GM21723 (cell line): ENCODE results near the gene HMGN4.

Experiments used
- ATAC-seq: cut with Tn5 transposase; IDR thresholded peaks from one replicate; pipeline ENCODE4 v1.9.1; 2021; ENCODE audit warnings: mild to moderate bottlenecking, moderate library complexity; ENCODE audit not compliant: unreplicated experiment

HMGN4 gene

GRCh38 chr6:26576929-26577719 is 39.0 kb downstream of the HMGN4 start:
- peak; percentile 47 for ATAC-seq

- ATAC-seq = no peak
Measured at GRCh38 chr6:26577720-26578072, 39.5 kb downstream of the HMGN4 start.

- no peak for ATAC-seq
Measured at GRCh38 chr6:26578279-26578678, 40.1 kb downstream of the HMGN4 start.

- ATAC-seq = no peak
Measured at GRCh38 chr6:26578741-26579140, 40.6 kb downstream of the HMGN4 start.

GRCh38 chr6:26581164-26581915 is 43.2 kb downstream of the HMGN4 start:
- ATAC-seq = no peak

- no peak for ATAC-seq
Measured at GRCh38 chr6:26588965-26589364, 50.8 kb downstream of the HMGN4 start.

- no peak for ATAC-seq
Measured at GRCh38 chr6:26592649-26593048, 54.5 kb downstream of the HMGN4 start.

GRCh38 chr6:26593278-26594130 is 55.3 kb downstream of the HMGN4 start:
- ATAC-seq = no peak

GRCh38 chr6:26594131-26594498 is 55.9 kb downstream of the HMGN4 start:
- no peak for ATAC-seq

GRCh38 chr6:26594730-26595632 is 56.8 kb downstream of the HMGN4 start:
- no peak for ATAC-seq

- peak; percentile 66 for ATAC-seq
Measured at GRCh38 chr6:26595669-26596269, 57.6 kb downstream of the HMGN4 start.
